GM10248 (cell line): ENCODE results near the gene KRTAP10-2.

Experiments
- CTCF ChIA-PET: fragments of 300-600 bp; sonication (Branson Sonifier 250); formaldehyde crosslinking; extraction: SDS; loops from one replicate; lab custom pipeline; 2021; ENCODE audit warnings: antibody characterized with exemption; lab: Yijun Ruan, JAX
- POLR2A ChIA-PET: fragments of 350-650 bp; sonication (Branson Sonifier 250); formaldehyde crosslinking; extraction: SDS; loops from one replicate; lab custom pipeline; 2020; ENCODE audit warnings: antibody characterized with exemption; lab: Yijun Ruan, JAX
- DNase-seq: peaks from one replicate; pipeline ENCODE4 v3.0.0; 2012; ENCODE audit errors: extremely low spot score
- CTCF ChIP-seq: IDR thresholded peaks from 2 replicates; pipeline ENCODE4 v1.5.1; 2012; ENCODE audit warnings: mild to moderate bottlenecking, low read depth; ENCODE audit errors: extremely low read depth, missing control alignments, control extremely low read depth

Gene KRTAP10-2

DNA sequence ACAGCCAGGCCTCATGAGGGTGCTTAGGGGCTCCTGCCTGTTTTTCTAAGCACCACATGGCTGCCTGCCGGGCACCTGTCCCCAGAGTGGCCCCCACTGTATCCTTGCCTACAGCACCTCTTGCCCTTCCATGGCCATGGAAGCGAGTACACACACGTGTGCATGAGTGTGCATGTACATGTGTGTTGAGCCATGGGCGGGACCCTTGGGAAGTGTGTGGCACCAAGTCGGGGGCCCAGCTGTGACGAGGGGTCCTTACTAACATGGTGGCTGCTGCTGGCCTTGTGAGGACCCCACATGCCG is 37.1 kb downstream of the KRTAP10-2 start:
- POLR2A ChIA-PET: no interaction called here
- CTCF ChIA-PET: interaction anchor here (7.3 kb wide), 1 partner anchor 280 kb away, joined by 67 read pairs; no protein-coding TSS in a partner anchor
- TF ChIP-seq CTCF: no peak
- no peak for DNase-seq

GRCh38 chr21:44513389-44514217 is 37.7 kb downstream of the KRTAP10-2 start:
- DNase-seq: no peak
- ChIA-PET POLR2A (no interaction called here), CTCF (interaction anchor here (1.3 to 7.3 kb wide), 2 partner anchors 12 to 280 kb away, joined by 4 to 67 read pairs; no protein-coding TSS in a partner anchor)
- TF ChIP-seq CTCF: no peak

- ChIA-PET POLR2A (no interaction called here), CTCF (interaction anchor here (1.3 to 7.3 kb wide), 2 partner anchors 11 to 281 kb away, joined by 4 to 67 read pairs; no protein-coding TSS in a partner anchor)
- no peak for TF ChIP-seq CTCF
- DNase-seq: no peak
These were observed 38.6 kb downstream of the KRTAP10-2 start for GRCh38 chr21:44512496-44513388.

- DNase-seq: no peak
- ChIA-PET CTCF (interaction anchor here (1.5 to 7.3 kb wide), 3 partner anchors 16 to 626 kb away, joined by 5 to 67 read pairs (median 8); no protein-coding TSS in a partner anchor), POLR2A (no interaction called here)
- TF ChIP-seq CTCF: no peak
These were observed 39.4 kb downstream of the KRTAP10-2 start for GRCh38 chr21:44511938-44512275.

DNA sequence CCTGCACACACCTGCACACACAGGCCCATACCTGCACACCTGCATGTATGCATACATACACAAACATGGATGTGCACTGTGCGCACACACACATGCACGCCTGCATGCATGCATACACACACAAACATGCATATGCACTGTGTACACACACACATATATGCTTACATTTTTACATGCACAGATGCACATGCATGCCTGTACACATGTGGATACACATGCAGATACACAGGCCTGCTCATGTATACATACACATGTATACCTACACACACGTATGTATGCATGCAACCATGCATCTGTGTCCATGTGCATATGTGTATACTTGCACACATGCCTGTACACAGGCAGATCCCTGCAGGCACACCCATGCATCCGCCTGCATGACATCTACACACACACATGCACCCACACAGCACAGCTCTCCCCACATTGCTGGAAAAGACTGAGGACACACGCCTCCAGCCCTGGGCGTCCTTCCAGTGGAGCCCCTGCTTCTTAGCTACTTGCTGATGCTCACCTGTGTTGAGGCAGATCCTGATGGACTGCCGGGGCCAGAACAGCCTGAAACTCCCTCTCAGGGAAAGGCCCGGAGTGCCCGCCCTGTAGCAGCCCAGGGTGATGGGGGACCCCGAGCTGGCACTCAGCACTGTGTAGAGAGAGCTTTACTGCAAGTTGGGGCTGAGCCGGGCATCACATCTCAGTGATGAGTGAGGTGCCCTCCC is 39.9 kb downstream of the KRTAP10-2 start:
- no peak for DNase-seq
- TF ChIP-seq CTCF: no peak
- ChIA-PET CTCF (interaction anchor here (0.7 to 7.3 kb wide), 20 partner anchors 9 to 627 kb away, joined by 3 to 67 read pairs (median 4); partner anchors contain the start of gene UBE2G2), POLR2A (no interaction called here)
